ENCODE measurements around the gene NEK5.

The NEK5 gene

GRCh38 chr13:52002361-52002760 lies 126.5 kb downstream of the NEK5 start:
- no peak for DNase-seq (ENCODE audit: low read depth)

GRCh38 chr13:52001120-52001731 lies 127.6 kb downstream of the NEK5 start:
- no peak overlapping the region for H3K4me3 ChIP-seq (ENCODE audit: control insufficient read depth, low read depth, low read length)
- peak; percentile 57 for TF ChIP-seq CTCF (IDR thresholded peaks at IDR 0.05; ENCODE audit: control insufficient read depth, insufficient read depth, low read depth, low read length, missing control alignments)
- peak; percentile 8 for DNase-seq (ENCODE audit: low read depth)

More at GRCh38 chr13:52002361-52002760, 126.5 kb downstream of the NEK5 start:
- no peak for TF ChIP-seq CTCF (IDR thresholded peaks at IDR 0.05; ENCODE audit: control insufficient read depth, insufficient read depth, low read depth, low read length, missing control alignments)
- H3K4me3 ChIP-seq (ENCODE audit: control insufficient read depth, low read depth, low read length), result no peak overlapping the region

- TF ChIP-seq CTCF (IDR thresholded peaks at IDR 0.05; ENCODE audit: control insufficient read depth, insufficient read depth, low read depth, low read length, missing control alignments), result no peak
- no peak overlapping the region for H3K4me3 ChIP-seq (ENCODE audit: control insufficient read depth, low read depth, low read length)
- no peak for DNase-seq (ENCODE audit: low read depth)
These were observed 129.0 kb downstream of the NEK5 start for GRCh38 chr13:51999921-52000320.

- no peak for DNase-seq (ENCODE audit: low read depth)
- TF ChIP-seq CTCF (IDR thresholded peaks at IDR 0.05; ENCODE audit: control insufficient read depth, insufficient read depth, low read depth, low read length, missing control alignments), result no peak
- H3K4me3 ChIP-seq (ENCODE audit: control insufficient read depth, low read depth, low read length), result no peak overlapping the region
These were observed 129.4 kb downstream of the NEK5 start for GRCh38 chr13:51999510-51999911.

- no peak for TF ChIP-seq CTCF (IDR thresholded peaks at IDR 0.05; ENCODE audit: control insufficient read depth, insufficient read depth, low read depth, low read length, missing control alignments)
- no peak for DNase-seq (ENCODE audit: low read depth)
- H3K4me3 ChIP-seq (ENCODE audit: control insufficient read depth, low read depth, low read length), result no peak overlapping the region
These were observed 130.0 kb downstream of the NEK5 start for GRCh38 chr13:51998723-51999509.

GRCh38 chr13:51997641-51998330 lies 131.1 kb downstream of the NEK5 start:
- no peak for TF ChIP-seq CTCF (IDR thresholded peaks at IDR 0.05; ENCODE audit: control insufficient read depth, insufficient read depth, low read depth, low read length, missing control alignments)
- no peak overlapping the region for H3K4me3 ChIP-seq (ENCODE audit: control insufficient read depth, low read depth, low read length)
- DNase-seq (ENCODE audit: low read depth), result no peak
